IMR-90 (cell line): ENCODE results near the gene LYPD8. TPM values are rescaled to one million over a fixed set of nuclear protein-coding genes. Genes with fewer than 3 reads are reported as not detected.

Experiments used
- ATAC-seq: fragments of 200-7000 bp; cut with Tn5 transposase; 2 replicates; pipeline ENCODE4 v1.9.1; 2020; ENCODE audit warnings: low read depth, mild to moderate bottlenecking, moderate library complexity
- BruUV-seq: library from RNA; stranded (reverse); fragments of 400-500 nt; replicated peaks from 2 replicates; lab custom pipeline; 2021; lab: Mats Ljungman, UMichigan
- CTCF ChIA-PET: fragments of 300-600 bp; formaldehyde crosslinking; extraction: SDS; loops from one replicate; lab custom pipeline; 2021; ENCODE audit warnings: antibody characterized with exemption; lab: Yijun Ruan, JAX
- POLR2A ChIA-PET: fragments of 300-600 bp; sonication (Branson Sonifier 250); formaldehyde crosslinking; loops from one replicate; lab custom pipeline; 2022; ENCODE audit warnings: antibody characterized with exemption; ENCODE audit not compliant: unreplicated experiment; lab: Charles Lee
- DNase-seq: peaks from one replicate; pipeline ENCODE4 v3.0.0; 2013
- H2AFZ ChIP-seq: replicated peaks from 2 replicates; pipeline ENCODE3; 2013; ENCODE audit warnings: low read length, mild to moderate bottlenecking; ENCODE audit not compliant: poor library complexity
- H2AK5ac ChIP-seq: 2 replicates; pipeline ENCODE4 v1.6.1; 2013; ENCODE audit warnings: low read depth, low read length, inconsistent platforms
- H2AK9ac ChIP-seq: replicated peaks from 2 replicates; pipeline ENCODE3; 2013; ENCODE audit warnings: mild to moderate bottlenecking, low read depth, low read length, moderate library complexity; ENCODE audit not compliant: poor library complexity
- H2BK120ac ChIP-seq: 2 replicates; pipeline ENCODE4 v1.6.1; 2013; ENCODE audit warnings: low read depth, low read length, inconsistent platforms
- H2BK15ac ChIP-seq: 3 replicates; pipeline ENCODE4 v1.6.1; 2013; ENCODE audit warnings: low read depth, low read length, inconsistent platforms
- H2BK20ac ChIP-seq: 2 replicates; pipeline ENCODE4 v1.6.1; 2013; ENCODE audit warnings: low read depth, mild to moderate bottlenecking, inconsistent platforms, low read length, moderate library complexity
- H2BK5ac ChIP-seq: 2 replicates; pipeline ENCODE4 v1.6.1; 2013; ENCODE audit warnings: mild to moderate bottlenecking, low read depth, low read length, inconsistent platforms; ENCODE audit not compliant: poor library complexity, severe bottlenecking
- H3K14ac ChIP-seq: replicated peaks from 2 replicates; pipeline ENCODE4 v1.6.1; 2013; ENCODE audit warnings: low read depth, low read length, inconsistent platforms
- H3K18ac ChIP-seq: 2 replicates; pipeline ENCODE4 v1.6.1; 2013; ENCODE audit warnings: low read depth, low read length, control low read depth
- H3K23ac ChIP-seq: 2 replicates; pipeline ENCODE4 v1.6.1; 2013; ENCODE audit warnings: low read depth, low read length, inconsistent platforms
- H3K27ac ChIP-seq: 2 replicates; pipeline ENCODE4 v1.5.1; 2013; ENCODE audit warnings: mild to moderate bottlenecking, control low read depth, low read length; ENCODE audit not compliant: insufficient read depth
- H3K27me3 ChIP-seq: 2 replicates; pipeline ENCODE4 v1.6.1; 2013; ENCODE audit warnings: low read length; ENCODE audit not compliant: control insufficient read depth, insufficient read depth
- H3K36me3 ChIP-seq: 2 replicates; pipeline ENCODE4 v1.6.1; 2013; ENCODE audit warnings: low read length, mixed read lengths; ENCODE audit not compliant: control insufficient read depth, insufficient read depth
- H3K4ac ChIP-seq: 2 replicates; pipeline ENCODE4 v1.6.1; 2013; ENCODE audit warnings: low read depth, low read length, inconsistent platforms
- H3K4me1 ChIP-seq: 2 replicates; pipeline ENCODE4 v1.6.1; 2013; ENCODE audit warnings: low read length, mixed read lengths; ENCODE audit not compliant: control insufficient read depth, insufficient read depth
- H3K4me2 ChIP-seq: 2 replicates; pipeline ENCODE4 v1.6.1; 2013; ENCODE audit warnings: low read depth, mild to moderate bottlenecking, control low read depth, low read length, moderate library complexity
- H3K4me3 ChIP-seq: 2 replicates; pipeline ENCODE4 v1.5.1; 2013; ENCODE audit warnings: low read depth, mild to moderate bottlenecking, control low read depth, low read length, moderate library complexity; ENCODE audit not compliant: insufficient read depth
- H3K56ac ChIP-seq: 2 replicates; pipeline ENCODE4 v1.6.1; 2013; ENCODE audit warnings: low read length, inconsistent platforms; ENCODE audit not compliant: insufficient read depth; ENCODE audit errors: extremely low read depth
- H3K79me1 ChIP-seq, 2 experiments: 2 replicates each; pipeline ENCODE4 v1.6.1; 2013; ENCODE audit warnings: low read length in 2 of 2, inconsistent platforms in 1 of 2, low read depth in 1 of 2
- H3K9ac ChIP-seq: 2 replicates; pipeline ENCODE4 v1.6.1; 2013; ENCODE audit warnings: low read depth, low read length, control low read depth
- H3K9me1 ChIP-seq: 2 replicates; pipeline ENCODE4 v1.6.1; 2013; ENCODE audit warnings: low read length, inconsistent platforms; ENCODE audit not compliant: insufficient read depth
- H3K9me3 ChIP-seq: 2 replicates; pipeline ENCODE4 v1.6.1; 2013; ENCODE audit warnings: low read length; ENCODE audit not compliant: control insufficient read depth, insufficient read depth
- H4K20me1 ChIP-seq: 2 replicates; pipeline ENCODE4 v1.6.1; 2013; ENCODE audit warnings: low read length, inconsistent platforms; ENCODE audit not compliant: insufficient read depth
- H4K5ac ChIP-seq: 2 replicates; pipeline ENCODE4 v1.6.1; 2013; ENCODE audit warnings: mild to moderate bottlenecking, low read depth, low read length, control low read depth
- H4K8ac ChIP-seq, 2 experiments: 2 replicates each; pipeline ENCODE4 v1.6.1; 2013; ENCODE audit warnings: low read depth in 2 of 2, low read length in 2 of 2, control low read depth in 1 of 2, inconsistent platforms in 1 of 2
- H4K91ac ChIP-seq: 2 replicates; pipeline ENCODE4 v1.6.1; 2013; ENCODE audit warnings: low read depth, low read length, inconsistent platforms; ENCODE audit not compliant: insufficient read depth
- MAFK ChIP-seq: IDR thresholded peaks from 2 replicates; pipeline ENCODE4 v1.6.1; 2012; ENCODE audit warnings: low read depth, low read length, improper control_type of control experiment
- MAZ ChIP-seq: IDR thresholded peaks from 2 replicates; pipeline ENCODE4 v1.6.1; 2012; ENCODE audit warnings: low read depth, mild to moderate bottlenecking, low read length, improper control_type of control experiment, moderate library complexity, borderline replicate concordance
- WGBS, 2 experiments: methylation state at CpG; one replicate each; pipeline versions ENCODE4 v1.1.5 to v1.1.7; 2013; ENCODE audit warnings: missing lambda C conversion rate in 2 of 2; ENCODE audit not compliant: insufficient read length in 1 of 2; ENCODE audit errors: extremely low coverage in 2 of 2; 5-methylcytosine and 5-hydroxymethylcytosine counted together
- dilution Hi-C: fragments of 300-500 bp; cut with HindIII; formaldehyde crosslinking; loops from one replicate; pipeline ENCODE4 v1.14.3; 2018; ENCODE audit warnings: low sequenced_read_pairs; ENCODE audit not compliant: unreplicated experiment
- in situ Hi-C: fragments of 300-500 bp; cut with MboI; formaldehyde crosslinking; loops from 3 replicates; pipeline ENCODE4 v1.14.3; 2019; ENCODE audit warnings: low sequenced_read_pairs, inconsistent platforms, mixed read lengths
- intact Hi-C: fragments of 100-400 bp; cut with micrococcal nuclease; formaldehyde crosslinking; loops from 2 replicates; pipeline ENCODE4 v1.10.0; 2022
- polyA plus RNA-seq, 3 experiments: library from polyadenylated mRNA; depleted of rRNA; stranded (reverse); fragments of >200 nt; gene quantifications; 2 replicates each; pipeline ENCODE4 v1.2.3, GENCODE V29; 2012; ENCODE audit warnings: low replicate concordance in 1 of 3
- total RNA-seq: library from RNA; depleted of rRNA; stranded (reverse); fragments of >200 nt; gene quantifications from 2 replicates; pipeline ENCODE4 v1.2.3, GENCODE V29; 2012

LYPD8 gene
- total and polyA plus RNA-seq, 2 of the 4 experiments (the other 2 are of a cell fraction): not detected

GRCh38 chr1:248699099-248699498, 56.5 kb downstream of the LYPD8 start:
- in situ Hi-C loops (no loop called here), dilution Hi-C loops (no loop called here), intact Hi-C loops (no loop called here)
- Histone ChIP-seq H3K4me1 (no peaks in the 10 kb centered on the region), H2BK20ac (no peak overlapping the region), H3K27me3 (no peaks in the 10 kb centered on the region), H3K4me3 (no peak overlapping the region), H3K18ac (no peak overlapping the region), H3K9ac (no peak overlapping the region), H4K91ac (no peak overlapping the region), H3K9me3 (peaks cover 19% of the 10 kb centered on the region), H3K4ac (no peak overlapping the region), H3K27ac (no peak overlapping the region), H4K5ac (no peak overlapping the region), H2BK15ac (no peak overlapping the region), H2AK9ac (no peak overlapping the region), H3K56ac (no peak overlapping the region), H3K14ac (no peak overlapping the region), H4K20me1 (no peaks in the 10 kb centered on the region), H3K9me1 (no peaks in the 10 kb centered on the region), H3K79me1 (no peaks in the 10 kb centered on the region), H2BK120ac (no peak overlapping the region), H3K23ac (no peak overlapping the region), H2AK5ac (no peak overlapping the region), H2AFZ (no peak overlapping the region), H3K36me3 (no peaks in the 10 kb centered on the region), H3K4me2 (no peak overlapping the region), H4K8ac (no peak overlapping the region), H2BK5ac (no peak overlapping the region)
- TF ChIP-seq MAZ: no peak
- peak; percentile 59 for TF ChIP-seq MAFK
- ATAC-seq (no peak), DNase-seq (no peak)
- no TSS peak for BruUV-seq
- ChIA-PET POLR2A (no interaction called here), CTCF (no interaction called here)
- no CpG with 5 or more reads among the region's 1 CpG for WGBS, 2 experiments
